Endothelial cell of umbilical vein (primary cell): ENCODE results near the gene FBN2.

ENCODE experiments used
- CTCF ChIP-seq, 2 donors: IDR thresholded peaks; 1 replicate in 1 of 2; 2 replicates in 1 of 2; pipeline ENCODE4 v1.5.1; 2011; ENCODE audit warnings: low read length in 2 of 2, mild to moderate bottlenecking in 2 of 2, moderate library complexity in 2 of 2, control low read depth in 1 of 2, inconsistent platforms in 1 of 2, low read depth in 1 of 2; ENCODE audit not compliant: insufficient read depth in 1 of 2; ENCODE audit errors: extremely low read depth in 1 of 2
- EZH2 ChIP-seq: IDR thresholded peaks from 2 replicates; pipeline ENCODE4 v1.6.1; 2012; ENCODE audit warnings: borderline replicate concordance, low read depth, mild to moderate bottlenecking, moderate library complexity, low read length, inconsistent platforms; ENCODE audit not compliant: severe bottlenecking
- MAX ChIP-seq: IDR thresholded peaks from 2 replicates; pipeline ENCODE4 v1.6.1; 2011; ENCODE audit not compliant: insufficient read depth, insufficient read length
- MYC ChIP-seq: IDR thresholded peaks from one replicate; pipeline ENCODE4 v1.6.1; 2011; ENCODE audit warnings: mild to moderate bottlenecking, low read depth, low read length
- POLR2A ChIP-seq: IDR thresholded peaks from 2 replicates; pipeline ENCODE4 v1.6.1; 2012; ENCODE audit warnings: low read depth, mild to moderate bottlenecking, control low read depth, low read length
- POLR2AphosphoS5 ChIP-seq: IDR thresholded peaks from 2 replicates; pipeline ENCODE4 v1.6.1; 2012; ENCODE audit warnings: low read depth, mild to moderate bottlenecking, control low read depth, low read length, moderate library complexity; ENCODE audit not compliant: insufficient read depth

- no peak for TF ChIP-seq CTCF (IDR thresholded peaks at IDR 0.05; ENCODE audit: extremely low read depth in 1 of 2, insufficient read depth in 1 of 2, low read depth in 1 of 2, low read length in 2 of 2)
- no peak for TF ChIP-seq MAX
- TF ChIP-seq POLR2A: no peak
- TF ChIP-seq POLR2AphosphoS5: no peak
- TF ChIP-seq EZH2: no peak
- no peak for TF ChIP-seq MYC
These were observed 222.4 kb downstream of the FBN2 start for GRCh38 chr5:128315671-128316070.
